ENCODE data around the gene ATF5. TPM values are rescaled to one million over a fixed set of nuclear protein-coding genes. Genes with fewer than 3 reads are reported as not detected.

The ATF5 gene
- total and polyA plus RNA-seq, 10 of the 15 experiments (the other 5 are each of a cell fraction or from before 2014, with no cell fraction given), result 9.1 to 133 (median 24.0) TPM

GRCh38 chr19:49946415-49946814 lies 17.4 kb downstream of the ATF5 start (continued):
- no peak for TF ChIP-seq MYC (IDR thresholded peaks at IDR 0.05; ENCODE audit: insufficient read depth, insufficient read length, insufficient replicate concordance, low read length, severe bottlenecking)
- no peak for TF ChIP-seq HDAC2 (IDR thresholded peaks at IDR 0.05)
- TF ChIP-seq ZBTB11 (CRISPR knock-in tag; IDR thresholded peaks at IDR 0.05), result no peak
- TF ChIP-seq ESRRA (IDR thresholded peaks at IDR 0.05; ENCODE audit: low read length), result no peak

DNA sequence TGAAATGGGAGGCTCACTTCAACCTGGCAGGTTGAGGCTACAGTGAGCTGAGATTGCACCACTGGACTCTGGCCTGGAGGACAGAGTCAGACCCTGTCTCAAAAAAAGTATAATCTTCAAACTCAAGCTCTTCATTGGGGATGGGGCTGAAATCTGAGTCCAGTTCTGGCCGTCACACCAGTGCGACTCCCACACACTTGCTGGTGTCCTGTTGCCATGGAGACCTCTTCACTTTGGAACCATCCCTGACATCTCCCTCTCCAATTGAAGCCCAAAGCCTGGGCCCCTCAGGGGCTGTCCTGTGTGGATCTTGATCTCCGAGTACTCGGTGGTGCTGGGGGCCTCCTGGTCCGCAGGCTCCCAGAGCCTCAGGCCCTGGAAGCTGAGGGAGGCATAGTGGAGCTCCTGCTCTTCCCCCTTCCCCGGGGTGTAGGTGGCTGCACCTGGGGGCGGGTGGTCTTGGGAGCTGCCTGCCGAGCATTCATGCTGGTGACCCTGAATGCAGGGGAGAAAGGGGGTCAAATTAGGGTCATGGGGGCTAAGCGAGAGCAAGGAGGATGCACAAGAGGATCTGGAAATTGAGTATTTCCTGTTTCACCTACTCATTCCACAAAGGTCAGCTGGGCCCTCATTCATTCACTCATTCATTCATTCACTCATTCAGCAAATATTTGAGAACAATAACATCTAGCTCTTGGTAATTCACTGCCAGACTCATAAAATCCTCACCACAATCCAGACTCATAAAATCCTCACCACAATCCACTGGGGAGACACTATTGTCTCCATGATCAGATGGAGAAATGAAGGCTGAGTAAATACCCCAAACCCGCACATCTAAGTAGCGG lies 21.0 kb downstream of the ATF5 start:
- Histone ChIP-seq H4K20me1 (ENCODE audit: control insufficient read depth, insufficient read depth) (no peaks in the 10 kb centered on the region), H3K9ac (ENCODE audit: control insufficient read depth, insufficient read depth, low read length) (no peak overlapping the region), H2AFZ (ENCODE audit: control insufficient read depth, low read depth, low read length) (no peak overlapping the region), H3K27me3 (replicated peaks in 1 of 2; ENCODE audit: control insufficient read depth in 2 of 2, insufficient read depth in 2 of 2, low read length in 1 of 2) (no peaks in the 10 kb centered on the region; a peak in 1 of 4 replicates), H3K27ac (ENCODE audit: control insufficient read depth, insufficient read depth) (no peak overlapping the region), H3K36me3 (ENCODE audit: control insufficient read depth in 2 of 2, insufficient read depth in 2 of 2, low read length in 1 of 2) (no peaks in the 10 kb centered on the region), H3K4me1 (ENCODE audit: control insufficient read depth, insufficient read depth, low read length) (peaks cover 17% of the 10 kb centered on the region), H3K9me3 (replicated peaks; ENCODE audit: control insufficient read depth, insufficient read depth, low read length) (no peaks in the 10 kb centered on the region; the same call in 2 of the 3 replicates), H3K79me2 (ENCODE audit: control insufficient read depth, insufficient read depth, low read length) (no peaks in the 10 kb centered on the region), H3K4me3 (no peak overlapping the region), H3K4me2 (ENCODE audit: control insufficient read depth, insufficient read depth) (no peak overlapping the region)
- in situ Hi-C loops (cut with MboI) (no loop called here), intact Hi-C loops (cut with micrococcal nuclease; ENCODE audit: unreplicated experiment) (no loop called here)
- FAIRE-seq (no peak), ATAC-seq (no peak), DNase-seq (ENCODE audit: low read depth, low spot score) (no peak)
- RAD21 ChIA-PET (ENCODE audit: unreplicated experiment), result no interaction called here
- SMC1A ChIA-PET (ENCODE audit: uncharacterized antibody, unreplicated experiment), result interaction anchor here (0.9 kb wide), 1 partner anchor 186 kb away, joined by 4 read pairs; no protein-coding TSS in a partner anchor
- peak; percentile 53; the same call in 1 of the 2 replicates for TF ChIP-seq ZNF24 (IDR thresholded peaks at IDR 0.05)
- TF ChIP-seq MTA2 (IDR thresholded peaks at IDR 0.05; ENCODE audit: low read depth), result no peak
- TF ChIP-seq, protein P1, sequence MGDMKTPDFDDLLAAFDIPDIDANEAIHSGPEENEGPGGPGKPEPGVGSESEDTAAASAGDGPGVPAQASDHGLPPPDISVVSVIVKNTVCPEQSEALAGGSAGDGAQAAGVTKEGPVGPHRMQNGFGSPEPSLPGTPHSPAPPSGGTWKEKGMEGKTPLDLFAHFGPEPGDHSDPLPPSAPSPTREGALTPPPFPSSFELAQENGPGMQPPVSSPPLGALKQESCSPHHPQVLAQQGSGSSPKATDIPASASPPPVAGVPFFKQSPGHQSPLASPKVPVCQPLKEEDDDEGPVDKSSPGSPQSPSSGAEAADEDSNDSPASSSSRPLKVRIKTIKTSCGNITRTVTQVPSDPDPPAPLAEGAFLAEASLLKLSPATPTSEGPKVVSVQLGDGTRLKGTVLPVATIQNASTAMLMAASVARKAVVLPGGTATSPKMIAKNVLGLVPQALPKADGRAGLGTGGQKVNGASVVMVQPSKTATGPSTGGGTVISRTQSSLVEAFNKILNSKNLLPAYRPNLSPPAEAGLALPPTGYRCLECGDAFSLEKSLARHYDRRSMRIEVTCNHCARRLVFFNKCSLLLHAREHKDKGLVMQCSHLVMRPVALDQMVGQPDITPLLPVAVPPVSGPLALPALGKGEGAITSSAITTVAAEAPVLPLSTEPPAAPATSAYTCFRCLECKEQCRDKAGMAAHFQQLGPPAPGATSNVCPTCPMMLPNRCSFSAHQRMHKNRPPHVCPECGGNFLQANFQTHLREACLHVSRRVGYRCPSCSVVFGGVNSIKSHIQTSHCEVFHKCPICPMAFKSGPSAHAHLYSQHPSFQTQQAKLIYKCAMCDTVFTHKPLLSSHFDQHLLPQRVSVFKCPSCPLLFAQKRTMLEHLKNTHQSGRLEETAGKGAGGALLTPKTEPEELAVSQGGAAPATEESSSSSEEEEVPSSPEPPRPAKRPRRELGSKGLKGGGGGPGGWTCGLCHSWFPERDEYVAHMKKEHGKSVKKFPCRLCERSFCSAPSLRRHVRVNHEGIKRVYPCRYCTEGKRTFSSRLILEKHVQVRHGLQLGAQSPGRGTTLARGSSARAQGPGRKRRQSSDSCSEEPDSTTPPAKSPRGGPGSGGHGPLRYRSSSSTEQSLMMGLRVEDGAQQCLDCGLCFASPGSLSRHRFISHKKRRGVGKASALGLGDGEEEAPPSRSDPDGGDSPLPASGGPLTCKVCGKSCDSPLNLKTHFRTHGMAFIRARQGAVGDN (IDR thresholded peaks at IDR 0.05), result no peak
- CTCF ChIA-PET, result interaction anchor here (0.7 to 2.0 kb wide), 4 partner anchors 11 to 186 kb away, joined by 3 to 5 read pairs (median 4); no protein-coding TSS in a partner anchor
- POLR2A ChIA-PET, result interaction anchor here (0.9 to 1.2 kb wide), 3 partner anchors 31 to 83 kb away, joined by 3 read pairs; partner anchors contain the start of gene ZNF473
- WGBS (ENCODE audit: insufficient coverage, insufficient replicate concordance, low lambda C conversion rate, missing lambda C conversion rate), result 77% methylated on average over 9 of the region's 11 CpGs
- BruUV-seq (replicated peaks), result no TSS peak
